Suppressor macrophage treated with lipopolysaccharide for 4 hours (primary cell): ENCODE measurements around the gene ENTPD5.
"Not testable (repeated sequence)": the region's sequence is repeated elsewhere in the genome, so short reads cannot be mapped to it uniquely, and the experiment has no call there.

ENCODE experiments used
- DNase-seq: peaks from one replicate; pipeline ENCODE4 v3.0.0-alpha.2; 2020

The ENTPD5 gene

GRCh38 chr14:74018586-74019407, at the start of gene ENTPD5, which contains the start of gene BBOF1:
Gene ENTPD5 (minus strand): TSS chr14:74019288. CDS start chr14:73988102, 31,186 bp downstream.
Gene BBOF1 (plus strand): TSS chr14:74019349. CDS start chr14:74019479, 130 bp downstream.
- DNase-seq: peak; percentile 96

DNA sequence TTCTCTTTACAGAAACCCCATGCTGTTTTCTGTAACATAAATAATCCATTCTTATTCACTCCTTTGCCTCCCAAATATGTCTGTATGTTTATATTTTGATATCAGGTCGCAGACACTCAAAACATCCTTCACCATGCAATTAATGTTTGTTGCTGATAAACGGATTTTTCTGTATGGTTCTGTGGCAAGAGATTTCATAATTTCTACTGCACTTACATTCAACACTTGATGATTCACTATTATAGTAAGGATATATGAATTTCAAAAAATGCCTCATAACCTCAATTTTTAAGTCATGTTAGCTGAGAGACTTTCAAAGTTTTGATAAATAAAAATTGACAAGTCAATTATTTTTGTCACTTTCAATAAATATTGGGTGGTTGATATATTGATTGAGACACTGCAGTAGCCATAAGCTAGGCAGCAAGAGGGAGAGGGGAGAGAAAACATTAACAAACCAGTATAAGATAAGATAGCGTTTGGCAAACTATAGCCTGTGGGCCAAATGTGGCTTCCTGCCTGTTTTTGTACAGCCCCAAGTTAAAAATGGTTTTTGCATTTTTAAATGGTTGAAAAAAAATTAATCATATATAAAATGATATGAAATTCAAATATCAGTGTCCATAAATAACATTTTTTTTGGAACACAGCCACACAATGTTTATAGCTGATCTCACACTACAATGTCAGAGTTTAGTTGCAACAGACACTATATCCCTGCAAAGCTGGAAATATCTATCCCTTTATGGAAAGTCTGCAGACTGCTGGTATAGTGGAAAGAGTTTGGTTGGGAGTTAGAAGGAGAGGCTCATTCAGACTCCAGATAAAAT, 46.9 kb upstream of the ENTPD5 start:
- no peak for DNase-seq

- peak; percentile 12 for DNase-seq
These were observed 45.8 kb upstream of the ENTPD5 start for GRCh38 chr14:74064883-74065282.

- DNase-seq: peak; percentile 22
These were observed 45.3 kb upstream of the ENTPD5 start for GRCh38 chr14:74064426-74064825.

DNA sequence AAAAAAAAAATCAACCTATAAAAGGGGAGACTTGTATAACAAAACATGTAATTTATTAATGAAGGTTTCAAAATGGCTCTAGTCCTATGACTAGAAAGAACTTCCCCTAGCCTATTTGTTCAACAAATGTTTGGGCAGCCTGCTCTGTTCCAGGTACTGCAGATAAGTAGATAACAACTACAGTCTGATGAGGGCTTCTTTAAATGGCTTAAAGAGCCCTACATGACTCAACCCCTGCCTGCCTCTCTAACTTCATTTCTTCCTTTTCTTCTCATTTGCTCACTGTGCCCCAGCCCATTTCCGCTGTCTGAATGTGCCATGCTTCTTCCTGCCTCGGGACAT, 43.7 kb upstream of the ENTPD5 start:
- DNase-seq: no peak

GRCh38 chr14:74049876-74050495, 30.9 kb upstream of the ENTPD5 start:
- peak; percentile 35 for DNase-seq

DNA sequence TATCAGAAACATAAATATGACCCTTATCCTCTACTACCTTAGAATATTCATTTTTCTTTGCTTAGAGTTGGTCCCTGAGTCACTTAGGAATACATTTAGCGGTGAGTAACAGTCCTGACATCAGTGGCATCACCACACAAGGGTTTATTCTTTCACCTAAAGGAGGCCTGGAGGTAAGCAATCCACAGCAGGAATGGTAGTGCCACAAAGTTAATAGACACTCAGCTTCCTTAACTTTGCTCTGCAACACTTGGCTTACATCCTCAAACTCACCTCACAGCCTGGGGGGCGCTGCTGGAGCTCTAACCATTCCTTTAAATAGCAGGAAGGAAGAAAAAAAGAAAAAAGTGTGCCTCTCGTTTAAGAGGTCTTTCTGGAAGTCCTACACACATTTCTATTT, 29.2 kb upstream of the ENTPD5 start:
- DNase-seq: no peak

GRCh38 chr14:74045522-74045921, 26.4 kb upstream of the ENTPD5 start:
- DNase-seq: no peak

- no peak for DNase-seq
These were observed 23.2 kb upstream of the ENTPD5 start for GRCh38 chr14:74042296-74042695.

DNA sequence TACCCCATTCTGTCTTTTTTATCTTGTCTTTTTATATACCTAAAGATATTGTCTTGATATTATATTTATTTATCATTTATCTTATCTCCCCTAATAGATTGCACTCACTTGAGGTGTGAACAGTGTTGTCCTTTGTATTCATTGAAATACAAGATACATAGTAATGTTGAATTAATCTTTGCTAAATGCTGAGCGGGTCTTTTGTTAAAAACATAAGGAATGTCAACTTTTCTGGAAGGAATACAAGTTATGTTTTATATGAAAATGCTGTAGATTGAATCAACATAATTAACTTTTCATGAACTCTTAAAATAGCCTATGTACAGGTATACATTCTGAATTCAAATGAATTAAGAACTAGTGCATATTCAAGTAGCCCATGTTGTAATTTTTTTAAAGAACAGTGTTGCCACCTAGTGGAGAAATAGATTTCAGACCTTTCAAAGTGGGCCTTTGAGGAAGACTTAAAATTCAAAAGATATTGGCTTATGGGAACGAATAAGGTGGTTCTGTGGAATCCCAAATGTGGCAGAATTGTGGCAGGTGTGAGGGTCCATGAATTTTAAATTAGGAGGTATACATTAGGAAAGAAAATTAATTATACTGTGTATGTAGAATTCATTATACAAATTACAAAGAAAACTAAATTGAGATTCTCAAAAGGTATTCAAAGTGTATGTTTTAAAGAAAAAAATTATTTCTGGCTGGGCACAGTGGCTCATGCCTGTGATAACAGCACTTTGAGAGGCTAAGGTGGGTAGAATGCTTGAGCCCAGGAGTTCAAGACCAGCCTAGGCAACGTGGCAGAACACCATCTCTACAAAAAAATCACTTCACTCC, 19.2 kb upstream of the ENTPD5 start:
- DNase-seq: peak; percentile 71

DNA sequence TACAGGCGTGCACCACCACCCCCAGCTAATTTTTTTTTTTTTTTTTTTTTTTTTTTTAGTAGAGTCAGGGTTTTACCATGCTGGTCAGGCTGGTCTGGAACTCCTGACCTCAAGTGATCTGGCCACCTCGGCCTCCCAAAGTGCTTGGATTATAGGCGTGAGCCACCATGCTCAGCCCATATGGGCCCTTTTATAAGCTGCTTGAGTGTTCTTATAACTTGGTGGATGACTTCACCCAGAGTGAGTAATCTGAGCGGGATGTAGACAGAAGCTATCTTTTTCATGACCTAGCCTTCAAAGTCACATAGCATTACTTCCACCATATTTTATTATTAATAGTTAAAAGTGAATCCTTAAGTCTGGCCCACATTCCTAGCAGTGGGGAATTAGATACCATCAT, 16.5 kb upstream of the ENTPD5 start:
- no peak for DNase-seq

DNA sequence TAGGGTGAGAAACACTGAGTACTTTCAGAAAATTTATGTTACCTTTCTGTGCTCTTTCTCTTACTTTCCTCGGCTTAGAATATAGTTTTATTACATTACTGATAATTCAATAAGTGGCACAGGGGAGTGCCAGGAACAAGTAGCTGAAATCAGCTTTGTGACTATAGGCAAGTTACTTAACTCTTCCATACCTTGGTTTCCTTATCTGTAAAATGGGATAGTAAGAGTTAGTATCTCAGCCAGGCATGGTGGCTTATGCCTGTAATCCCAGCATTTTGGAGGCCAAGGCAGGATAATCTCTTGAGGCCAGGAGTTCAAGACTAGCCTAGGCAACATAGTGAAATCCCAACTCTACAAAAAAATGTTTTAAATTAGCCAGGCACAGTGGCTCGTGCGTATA, 15.5 kb upstream of the ENTPD5 start:
- no peak for DNase-seq

- DNase-seq: no peak
These were observed 10.0 kb upstream of the ENTPD5 start for GRCh38 chr14:74029136-74029535.

GRCh38 chr14:74022346-74022745, 3.3 kb upstream of the ENTPD5 start:
- no peak for DNase-seq

DNA sequence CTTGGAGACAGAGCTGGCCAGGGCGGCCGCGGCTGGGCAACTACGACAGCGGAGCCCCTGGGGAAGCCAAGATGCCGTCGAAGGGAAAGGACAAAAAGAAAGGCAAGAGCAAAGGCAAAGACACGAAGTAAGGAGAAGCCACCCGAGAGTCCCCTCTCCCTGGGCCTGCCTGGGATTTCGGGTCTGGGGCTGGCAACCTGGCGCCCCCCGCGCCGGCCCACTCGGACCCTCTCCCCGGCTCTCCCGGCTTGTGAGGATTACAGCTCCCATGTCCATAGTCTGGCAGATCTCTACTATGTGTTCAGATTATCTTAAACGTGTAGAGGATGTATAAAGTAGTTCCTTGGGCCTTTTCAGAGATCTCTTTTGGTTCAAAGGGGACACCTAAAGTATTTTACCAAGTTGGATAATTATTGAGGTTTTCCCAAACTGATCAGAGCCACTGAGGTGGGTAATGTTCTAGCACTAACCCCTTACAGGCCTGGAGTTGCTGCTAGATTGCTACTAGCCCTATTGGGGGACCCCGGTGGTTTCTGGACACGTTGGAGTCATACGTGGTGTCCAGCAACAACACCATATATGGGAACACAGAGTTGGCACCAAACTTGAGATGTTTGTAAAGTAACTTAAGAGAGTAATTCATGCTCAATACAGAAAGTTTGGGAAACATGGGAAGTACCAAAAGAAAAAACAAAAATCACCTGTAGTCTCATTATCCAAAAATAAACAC, 485 bp upstream of the ENTPD5 start:
- no peak for DNase-seq

- DNase-seq: peak; percentile 81
These were observed 908 bp downstream of the ENTPD5 start for GRCh38 chr14:74018174-74018585.

GRCh38 chr14:74015963-74016362, 3.1 kb downstream of the ENTPD5 start:
- no peak for DNase-seq

- no peak for DNase-seq
These were observed 3.9 kb downstream of the ENTPD5 start for GRCh38 chr14:74015176-74015575.

- peak; percentile 24 for DNase-seq
These were observed 4.8 kb downstream of the ENTPD5 start for GRCh38 chr14:74014299-74014698.

GRCh38 chr14:74008843-74009499, 10.1 kb downstream of the ENTPD5 start:
- no peak for DNase-seq

DNA sequence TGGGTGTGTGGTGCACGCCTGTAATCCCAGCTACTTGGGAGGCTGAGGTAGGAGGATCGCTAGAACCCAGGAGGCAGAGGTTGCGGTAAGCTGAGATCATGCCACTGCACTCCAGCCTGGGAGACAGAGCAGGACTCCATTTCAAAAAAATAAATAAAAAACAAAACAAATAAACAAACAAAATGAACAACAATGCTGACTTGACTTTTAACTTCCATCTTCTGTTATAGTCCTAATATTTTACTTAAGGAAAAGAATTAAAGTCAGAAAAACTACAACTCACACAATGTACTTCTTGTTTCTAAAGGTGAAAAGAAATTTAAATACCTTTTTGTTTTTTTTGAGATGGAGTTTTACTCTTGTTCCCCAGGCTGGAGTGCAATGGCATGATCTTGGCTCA, 13.4 kb downstream of the ENTPD5 start:
- not testable (repeated sequence) for DNase-seq
